Mucosa of descending colon (tissue), 3 donors: ENCODE data around the gene DKKL1. TPM values are rescaled to one million over a fixed set of nuclear protein-coding genes. Genes with fewer than 3 reads are reported as not detected.

ENCODE experiments used
- ATAC-seq: fragments of 200-7000 bp; cut with Tn5 transposase; one replicate; pipeline ENCODE4 v1.9.1; 2020; ENCODE audit warnings: mild to moderate bottlenecking, moderate library complexity
- DNase-seq, 3 donors: peaks; one replicate each; pipeline ENCODE4 v3.0.0-alpha.2; 2020
- H3K36me3 ChIP-seq: fragments of 200-600 bp; one replicate; pipeline ENCODE4 v1.8.0; 2021; ENCODE audit warnings: low read depth, mild to moderate bottlenecking
- H3K4me1 ChIP-seq: fragments of 200-600 bp; one replicate; pipeline ENCODE4 v1.8.0; 2021; ENCODE audit warnings: low read depth, mild to moderate bottlenecking
- H3K4me3 ChIP-seq: fragments of 200-600 bp; one replicate; pipeline ENCODE4 v1.8.0; 2021; ENCODE audit warnings: mild to moderate bottlenecking
- H3K9me3 ChIP-seq: fragments of 200-600 bp; one replicate; pipeline ENCODE4 v1.8.0; 2021; ENCODE audit warnings: mild to moderate bottlenecking
- intact Hi-C, 2 donors: fragments of 100-400 bp; cut with DNase I in 1 of 2; cut with micrococcal nuclease in 1 of 2; formaldehyde crosslinking; loops; one replicate each; pipeline versions ENCODE4 v1.11.0 to v1.11.1; 2022; cut with DNase I, micrococcal nuclease
- total RNA-seq, 3 donors: library from RNA; stranded (reverse); fragmentation: NEBNext Ultra II Directional in 2 of 3; extraction: Animal tissue kit (Norgen Biotek cat#: 25700) in 2 of 3; gene quantifications; one replicate each; pipeline versions ENCODE4 v1.2.1 to v1.2.4, GENCODE V29; 2021 to 2023
- TF ChIP-seq, protein P1 (sequence below): fragments of 200-600 bp; IDR thresholded peaks from one replicate; pipeline ENCODE4 v1.8.0; 2022; ENCODE audit warnings: antibody characterized with exemption, mild to moderate bottlenecking
- donor health status: DM: no; HTN: no; CAD: no; lungs with moderate emphysema.
- donor health status: DM: no; HTN: no; CAD: no.
- donor health status: DM: no; HTN: yes; CAD: no.

The DKKL1 gene
- total RNA-seq, 3 donors from 2014 or later: 0.44 TPM; not detected in 2

GRCh38 chr19:49415810-49416200, 52.1 kb downstream of the DKKL1 start:
- H3K9me3 ChIP-seq: no peaks in the 10 kb centered on the region
- H3K36me3 ChIP-seq: no peaks in the 10 kb centered on the region
- no peak for DNase-seq
- TF ChIP-seq, protein P1, sequence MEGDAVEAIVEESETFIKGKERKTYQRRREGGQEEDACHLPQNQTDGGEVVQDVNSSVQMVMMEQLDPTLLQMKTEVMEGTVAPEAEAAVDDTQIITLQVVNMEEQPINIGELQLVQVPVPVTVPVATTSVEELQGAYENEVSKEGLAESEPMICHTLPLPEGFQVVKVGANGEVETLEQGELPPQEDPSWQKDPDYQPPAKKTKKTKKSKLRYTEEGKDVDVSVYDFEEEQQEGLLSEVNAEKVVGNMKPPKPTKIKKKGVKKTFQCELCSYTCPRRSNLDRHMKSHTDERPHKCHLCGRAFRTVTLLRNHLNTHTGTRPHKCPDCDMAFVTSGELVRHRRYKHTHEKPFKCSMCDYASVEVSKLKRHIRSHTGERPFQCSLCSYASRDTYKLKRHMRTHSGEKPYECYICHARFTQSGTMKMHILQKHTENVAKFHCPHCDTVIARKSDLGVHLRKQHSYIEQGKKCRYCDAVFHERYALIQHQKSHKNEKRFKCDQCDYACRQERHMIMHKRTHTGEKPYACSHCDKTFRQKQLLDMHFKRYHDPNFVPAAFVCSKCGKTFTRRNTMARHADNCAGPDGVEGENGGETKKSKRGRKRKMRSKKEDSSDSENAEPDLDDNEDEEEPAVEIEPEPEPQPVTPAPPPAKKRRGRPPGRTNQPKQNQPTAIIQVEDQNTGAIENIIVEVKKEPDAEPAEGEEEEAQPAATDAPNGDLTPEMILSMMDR: no peak
- no peak overlapping the region for H3K4me3 ChIP-seq
- ATAC-seq: no peak
- H3K4me1 ChIP-seq: no peaks in the 10 kb centered on the region
- intact Hi-C loops: no loop called here

DNA sequence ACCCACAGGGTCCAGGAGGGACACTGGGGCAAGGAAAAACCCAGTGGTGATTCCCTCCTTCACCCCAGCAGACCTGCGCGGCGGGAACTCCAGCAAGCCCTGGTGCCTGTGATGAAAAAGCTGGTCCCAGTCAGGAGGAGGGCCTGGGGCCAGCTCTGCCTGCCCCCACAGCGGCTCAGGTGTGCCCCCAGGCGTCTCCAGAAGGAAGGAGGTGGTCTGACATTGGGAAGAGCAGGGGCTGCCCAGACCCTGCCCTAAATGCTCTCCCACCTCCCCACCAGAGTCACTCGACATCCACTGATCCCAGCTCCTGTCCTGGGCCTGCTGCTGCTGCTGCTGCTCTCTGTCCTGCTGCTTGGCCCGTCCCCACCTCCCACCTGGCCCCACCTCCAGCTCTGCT, 53.4 kb downstream of the DKKL1 start:
- Histone ChIP-seq H3K4me1 (no peaks in the 10 kb centered on the region), H3K36me3 (no peaks in the 10 kb centered on the region), H3K9me3 (no peaks in the 10 kb centered on the region), H3K4me3 (no peak overlapping the region)
- DNase-seq (no peak), ATAC-seq (no peak)
- TF ChIP-seq, protein P1: no peak
- intact Hi-C loops: no loop called here

DNA sequence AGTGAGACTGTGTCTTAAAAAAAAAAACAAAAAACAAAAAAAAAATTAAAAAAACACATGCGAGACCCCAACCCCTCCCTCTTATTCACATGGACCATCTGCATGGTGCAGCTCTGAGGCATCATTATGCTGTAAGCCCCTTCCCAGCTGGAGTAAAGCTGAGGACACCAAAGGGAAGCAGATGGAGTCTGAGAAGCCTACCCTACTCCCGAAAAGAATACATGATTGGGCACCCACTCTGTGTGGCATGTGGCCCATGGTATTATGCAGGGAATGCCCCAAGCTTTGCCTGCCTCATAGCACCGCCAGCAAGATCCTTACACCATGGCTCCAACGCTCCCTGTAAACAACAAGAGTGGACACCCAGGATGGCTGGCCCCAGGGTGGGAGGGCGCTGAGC, 54.8 kb downstream of the DKKL1 start:
- Histone ChIP-seq H3K4me1 (peaks cover 5% of the 10 kb centered on the region), H3K36me3 (no peaks in the 10 kb centered on the region), H3K9me3 (no peaks in the 10 kb centered on the region), H3K4me3 (no peak overlapping the region)
- intact Hi-C loops: no loop called here
- TF ChIP-seq, protein P1: no peak
- DNase-seq: no peak
- ATAC-seq: no peak

DNA sequence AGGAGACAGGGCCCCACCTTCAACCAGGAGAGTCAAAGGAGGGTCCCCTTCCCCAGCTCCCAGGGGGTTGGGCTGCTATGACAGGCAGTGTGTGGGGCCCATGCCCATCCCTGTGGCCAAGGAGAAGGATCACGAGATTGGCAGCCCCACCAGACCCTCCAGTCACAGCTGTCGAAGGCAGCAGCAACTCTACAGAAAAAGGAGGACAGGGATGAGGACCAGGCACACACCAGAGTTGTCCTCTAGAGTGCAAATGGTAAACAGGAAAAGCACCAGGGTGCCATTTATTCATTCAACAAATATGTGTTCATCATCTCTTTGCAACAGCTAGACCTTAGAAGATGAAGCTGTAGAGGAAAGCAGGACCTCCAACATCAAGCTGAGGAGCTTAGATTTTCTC, 55.5 kb downstream of the DKKL1 start:
- TF ChIP-seq, protein P1: no peak
- DNase-seq: no peak

GRCh38 chr19:49420227-49420626, 56.5 kb downstream of the DKKL1 start:
- no peak overlapping the region for H3K4me3 ChIP-seq
- H3K36me3 ChIP-seq: no peaks in the 10 kb centered on the region
- no peak for DNase-seq
- intact Hi-C loops: no loop called here
- peaks cover 5% of the 10 kb centered on the region for H3K4me1 ChIP-seq
- no peak for ATAC-seq
- TF ChIP-seq, protein P1: no peak
- H3K9me3 ChIP-seq: no peaks in the 10 kb centered on the region

More for the DNA sequence above, 55.5 kb downstream of the DKKL1 start:
- Histone ChIP-seq H3K36me3 (no peaks in the 10 kb centered on the region), H3K9me3 (no peaks in the 10 kb centered on the region), H3K4me1 (peaks cover 5% of the 10 kb centered on the region), H3K4me3 (no peak overlapping the region)
- ATAC-seq: no peak
- intact Hi-C loops: no loop called here
